ENCODE results near the gene KLF13. TPM values are rescaled to one million over a fixed set of nuclear protein-coding genes. Genes with fewer than 3 reads are reported as not detected.

The KLF13 gene
- total and polyA plus RNA-seq, 2 experiments from 2014 or later, result 23.5 to 28.6 TPM

- peaks cover 15% of the 10 kb centered on the region for H3K27me3 Mint-ChIP-seq (ENCODE audit: insufficient read depth, low read depth, poor library complexity)
- H2AFZ ChIP-seq, result no peak overlapping the region
Observed at GRCh38 chr15:31364301-31365031, 37.8 kb downstream of the KLF13 start.

More at GRCh38 chr15:31364301-31365031, 37.8 kb downstream of the KLF13 start:
- no peaks in the 10 kb centered on the region for H3F3A ChIP-seq (replicated peaks; ENCODE audit: low read depth)
- peaks cover 4% of the 10 kb centered on the region; the same call in 1 of the 2 replicates for H4K20me1 ChIP-seq (replicated peaks; ENCODE audit: insufficient read depth)
- peaks cover 75% of the 10 kb centered on the region for H3K4me1 ChIP-seq (ENCODE audit: insufficient read depth)
- H3K36me3 Mint-ChIP-seq (ENCODE audit: low read depth), result peaks cover under 1% of the 10 kb centered on the region; the same call in 1 of the 3 replicates
- H3K4me3 Mint-ChIP-seq, result no peak overlapping the region
- peaks cover 81% of the 10 kb centered on the region for H3K4me1 Mint-ChIP-seq
- H3K9me2 ChIP-seq (ENCODE audit: insufficient read depth), result no peaks in the 10 kb centered on the region
- H3K4me3 ChIP-seq, result no peak overlapping the region
- H3K27me3 ChIP-seq (ENCODE audit: insufficient read depth), result no peaks in the 10 kb centered on the region
- no peak overlapping the region; the same call in 1 of the 2 replicates for H3K27ac Mint-ChIP-seq
- TF ChIP-seq ZNF114 (CRISPR knock-in tag; IDR thresholded peaks at IDR 0.05) (no peak), EZH2 (IDR thresholded peaks at IDR 0.05; ENCODE audit: low read depth, unreplicated experiment) (no peak), STAT1 (IDR thresholded peaks at IDR 0.05; ENCODE audit: unreplicated experiment) (no peak), CREB1 (CRISPR knock-in tag; IDR thresholded peaks at IDR 0.05; ENCODE audit: low read depth) (no peak), ZNF331 (CRISPR knock-in tag; IDR thresholded peaks at IDR 0.05; ENCODE audit: low read depth) (no peak), ETS1 (IDR thresholded peaks at IDR 0.05) (no peak), REST (IDR thresholded peaks at IDR 0.05; ENCODE audit: unreplicated experiment) (no peak), JUNB (IDR thresholded peaks at IDR 0.05; ENCODE audit: unreplicated experiment) (no peak), CTCF (conservative IDR thresholded peaks at IDR 0.05; ENCODE audit: low read depth in 2 of 2) (no peak)
- no peak for ATAC-seq
- no peak for DNase-seq (ENCODE audit: low spot score)
- H3K27ac ChIP-seq (ENCODE audit: low read depth), result no peak overlapping the region
- peak overlapping the region; percentile 73; the same call in 1 of the 2 replicates for H3K4me2 ChIP-seq
- no peaks in the 10 kb centered on the region for H3K36me3 ChIP-seq (ENCODE audit: insufficient read depth)
- no peaks in the 10 kb centered on the region; the same call in 2 of the 3 replicates for H3K9me3 Mint-ChIP-seq
- H3K79me2 ChIP-seq (replicated peaks; ENCODE audit: insufficient read depth), result peaks cover 52% of the 10 kb centered on the region
